OCI-LY7 (cell line): ENCODE measurements around the gene BRIP1.

Experiments used
- CTCF ChIP-seq: fragments of 200-600 bp; sonication (generic); conservative IDR thresholded peaks from 2 replicates; pipeline ENCODE4 v1.5.1; 2014; ENCODE audit warnings: mild to moderate bottlenecking, antibody characterized with exemption, low read length, moderate library complexity, mixed read lengths
- EZH2phosphoT487 ChIP-seq: fragments of 200-600 bp; sonication (generic); IDR thresholded peaks from 2 replicates; pipeline ENCODE4 v1.6.1; 2018; ENCODE audit warnings: low read depth, borderline replicate concordance, mild to moderate bottlenecking, mixed run types, antibody characterized with exemption, low read length, moderate library complexity, mixed read lengths

GRCh38 chr17:61849674-61850073 lies 13.7 kb downstream of the BRIP1 start:
- TF ChIP-seq EZH2phosphoT487 (no peak), CTCF (no peak)
